Measurements from ENCODE around the gene IL1A.

- TF ChIP-seq CBX5 (IDR thresholded peaks at IDR 0.05; ENCODE audit: low read depth) (no peak), RAD51 (IDR thresholded peaks at IDR 0.05) (no peak), MAX (IDR thresholded peaks at IDR 0.05; ENCODE audit: low read depth, low read length) (no peak), EED (IDR thresholded peaks at IDR 0.05; ENCODE audit: low read depth) (no peak), SPI1 (IDR thresholded peaks at IDR 0.05; ENCODE audit: borderline replicate concordance, insufficient read depth, low read depth, low read length) (no peak), IRF3 (IDR thresholded peaks at IDR 0.05) (no peak), POLR2AphosphoS2 (IDR thresholded peaks at IDR 0.05; ENCODE audit: low read depth, low read length) (no peak)
These were observed 36.0 kb upstream of the IL1A start for GRCh38 chr2:112820343-112820742.

Measured in GM12878 (cell line).